OCI-LY7 (cell line): ENCODE measurements around the gene C6orf118. TPM values are rescaled to one million over a fixed set of nuclear protein-coding genes. Genes with fewer than 3 reads are reported as not detected.

ENCODE experiments used
- BruUV-seq: library from RNA; stranded (reverse); fragments of 400-500 nt; replicated peaks from 2 replicates; lab custom pipeline; 2021; lab: Mats Ljungman, UMichigan
- CTCF ChIA-PET: fragments of 300-600 bp; sonication (Branson Sonifier 250); formaldehyde crosslinking; loops from one replicate; lab custom pipeline; 2022; ENCODE audit warnings: antibody characterized with exemption; ENCODE audit not compliant: unreplicated experiment; lab: Charles Lee
- POLR2A ChIA-PET: fragments of 300-600 bp; sonication (Branson Sonifier 250); formaldehyde crosslinking; loops from one replicate; lab custom pipeline; 2022; ENCODE audit warnings: antibody characterized with exemption; lab: Charles Lee
- DNase-seq: peaks from one replicate; pipeline ENCODE4 v3.0.0-alpha.2; 2015; ENCODE audit warnings: low spot score
- H2AFZ ChIP-seq: fragments of 200-600 bp; sonication (generic), shearing (Covaris generic); 2 replicates; pipeline ENCODE4 v1.6.1; 2014; ENCODE audit warnings: mild to moderate bottlenecking, antibody characterized with exemption, low read length, moderate library complexity
- H3K27ac ChIP-seq: fragments of 200-600 bp; sonication (generic); 2 replicates; pipeline ENCODE4 v1.5.1; 2014; ENCODE audit warnings: mixed run types, low read depth, mild to moderate bottlenecking, moderate library complexity, low read length, inconsistent platforms; ENCODE audit not compliant: poor library complexity, severe bottlenecking
- H3K36me3 ChIP-seq: fragments of 200-600 bp; sonication (generic); 2 replicates; pipeline ENCODE4 v1.6.1; 2014; ENCODE audit warnings: mild to moderate bottlenecking, antibody characterized with exemption, low read length, moderate library complexity, mixed read lengths; ENCODE audit not compliant: insufficient read depth
- H3K4me1 ChIP-seq: fragments of 200-600 bp; sonication (generic); 2 replicates; pipeline ENCODE4 v1.5.1; 2014; ENCODE audit warnings: mild to moderate bottlenecking, low read length; ENCODE audit not compliant: insufficient read depth, poor library complexity, severe bottlenecking
- H3K4me2 ChIP-seq: fragments of 200-600 bp; sonication (generic); 2 replicates; pipeline ENCODE4 v1.6.1; 2014; ENCODE audit warnings: mild to moderate bottlenecking, low read length
- H3K4me3 ChIP-seq: fragments of 200-600 bp; sonication (generic); 2 replicates; pipeline ENCODE4 v1.5.1; 2014; ENCODE audit warnings: mild to moderate bottlenecking, low read depth, low read length; ENCODE audit not compliant: poor library complexity, severe bottlenecking
- H3K79me2 ChIP-seq: fragments of 200-600 bp; sonication (generic); 2 replicates; pipeline ENCODE4 v1.6.1; 2016; ENCODE audit warnings: low read depth, mild to moderate bottlenecking, low read length, moderate library complexity, mixed read lengths; ENCODE audit not compliant: insufficient read depth
- H3K9me2 ChIP-seq: fragments of 200-600 bp; sonication (generic); 2 replicates; pipeline ENCODE4 v1.6.1; 2016; ENCODE audit warnings: mild to moderate bottlenecking, low read length, mixed read lengths; ENCODE audit not compliant: insufficient read depth
- H3K9me3 ChIP-seq: fragments of 200-600 bp; sonication (generic); 2 replicates; pipeline ENCODE4 v1.6.1; 2014; ENCODE audit warnings: mild to moderate bottlenecking, mixed run types, low read length, mixed read lengths
- H4K20me1 ChIP-seq: fragments of 200-600 bp; sonication (generic); 2 replicates; pipeline ENCODE4 v1.6.1; 2014; ENCODE audit warnings: mild to moderate bottlenecking, antibody characterized with exemption, low read length, moderate library complexity, mixed read lengths; ENCODE audit not compliant: insufficient read depth
- EZH2phosphoT487 ChIP-seq: fragments of 200-600 bp; sonication (generic); IDR thresholded peaks from 2 replicates; pipeline ENCODE4 v1.6.1; 2018; ENCODE audit warnings: low read depth, borderline replicate concordance, mild to moderate bottlenecking, mixed run types, antibody characterized with exemption, low read length, moderate library complexity, mixed read lengths
- intact Hi-C: fragments of 100-400 bp; cut with micrococcal nuclease; formaldehyde crosslinking; loops from one replicate; pipeline ENCODE4 v1.10.0; 2022; ENCODE audit not compliant: unreplicated experiment
- total RNA-seq, 2 experiments: library from RNA; depleted of rRNA in 1 of 2; stranded (reverse); fragments of >200 nt in 1 of 2; shearing (Covaris generic) in 1 of 2; gene quantifications; 2 replicates each; pipeline ENCODE4 v1.2.3, GENCODE V29; 2014 to 2022
- TF ChIP-seq, protein P1 (sequence below): fragments of 200-600 bp; sonication (generic); conservative IDR thresholded peaks from 2 replicates; pipeline ENCODE4 v1.5.1; 2014; ENCODE audit warnings: mild to moderate bottlenecking, antibody characterized with exemption, low read length, moderate library complexity, mixed read lengths

Gene C6orf118
- total RNA-seq, 2 experiments from 2014 or later = not detected

GRCh38 chr6:165300422-165300936 lies 8.9 kb downstream of the C6orf118 start:
- H3K79me2 ChIP-seq = no peaks in the 10 kb centered on the region
- no peaks in the 10 kb centered on the region for H3K9me3 ChIP-seq
- BruUV-seq = no TSS peak
- no peaks in the 10 kb centered on the region for H3K36me3 ChIP-seq
- no peak for DNase-seq
- TF ChIP-seq, protein P1, sequence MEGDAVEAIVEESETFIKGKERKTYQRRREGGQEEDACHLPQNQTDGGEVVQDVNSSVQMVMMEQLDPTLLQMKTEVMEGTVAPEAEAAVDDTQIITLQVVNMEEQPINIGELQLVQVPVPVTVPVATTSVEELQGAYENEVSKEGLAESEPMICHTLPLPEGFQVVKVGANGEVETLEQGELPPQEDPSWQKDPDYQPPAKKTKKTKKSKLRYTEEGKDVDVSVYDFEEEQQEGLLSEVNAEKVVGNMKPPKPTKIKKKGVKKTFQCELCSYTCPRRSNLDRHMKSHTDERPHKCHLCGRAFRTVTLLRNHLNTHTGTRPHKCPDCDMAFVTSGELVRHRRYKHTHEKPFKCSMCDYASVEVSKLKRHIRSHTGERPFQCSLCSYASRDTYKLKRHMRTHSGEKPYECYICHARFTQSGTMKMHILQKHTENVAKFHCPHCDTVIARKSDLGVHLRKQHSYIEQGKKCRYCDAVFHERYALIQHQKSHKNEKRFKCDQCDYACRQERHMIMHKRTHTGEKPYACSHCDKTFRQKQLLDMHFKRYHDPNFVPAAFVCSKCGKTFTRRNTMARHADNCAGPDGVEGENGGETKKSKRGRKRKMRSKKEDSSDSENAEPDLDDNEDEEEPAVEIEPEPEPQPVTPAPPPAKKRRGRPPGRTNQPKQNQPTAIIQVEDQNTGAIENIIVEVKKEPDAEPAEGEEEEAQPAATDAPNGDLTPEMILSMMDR = no peak
- no peak for TF ChIP-seq EZH2phosphoT487
- H3K4me2 ChIP-seq = no peak overlapping the region
- ChIA-PET CTCF (no interaction called here), POLR2A (no interaction called here)
- no peak overlapping the region for H3K4me3 ChIP-seq
- intact Hi-C loops = no loop called here
- no peaks in the 10 kb centered on the region for H3K4me1 ChIP-seq
- no peaks in the 10 kb centered on the region for H3K9me2 ChIP-seq
- no peaks in the 10 kb centered on the region for H4K20me1 ChIP-seq
- H2AFZ ChIP-seq = no peak overlapping the region
- H3K27ac ChIP-seq = no peak overlapping the region

GRCh38 chr6:165298875-165299274 lies 10.5 kb downstream of the C6orf118 start:
- POLR2A ChIA-PET = no interaction called here
- Histone ChIP-seq H3K36me3 (no peaks in the 10 kb centered on the region), H3K9me2 (no peaks in the 10 kb centered on the region), H2AFZ (no peak overlapping the region), H3K9me3 (no peaks in the 10 kb centered on the region), H3K27ac (no peak overlapping the region), H3K4me1 (no peaks in the 10 kb centered on the region), H3K4me2 (no peak overlapping the region), H3K79me2 (no peaks in the 10 kb centered on the region), H4K20me1 (no peaks in the 10 kb centered on the region), H3K4me3 (no peak overlapping the region)
- intact Hi-C loops = no loop called here
- no TSS peak for BruUV-seq
- CTCF ChIA-PET = no interaction called here
- DNase-seq = no peak
- TF ChIP-seq, protein P1 = no peak
- no peak for TF ChIP-seq EZH2phosphoT487

DNA sequence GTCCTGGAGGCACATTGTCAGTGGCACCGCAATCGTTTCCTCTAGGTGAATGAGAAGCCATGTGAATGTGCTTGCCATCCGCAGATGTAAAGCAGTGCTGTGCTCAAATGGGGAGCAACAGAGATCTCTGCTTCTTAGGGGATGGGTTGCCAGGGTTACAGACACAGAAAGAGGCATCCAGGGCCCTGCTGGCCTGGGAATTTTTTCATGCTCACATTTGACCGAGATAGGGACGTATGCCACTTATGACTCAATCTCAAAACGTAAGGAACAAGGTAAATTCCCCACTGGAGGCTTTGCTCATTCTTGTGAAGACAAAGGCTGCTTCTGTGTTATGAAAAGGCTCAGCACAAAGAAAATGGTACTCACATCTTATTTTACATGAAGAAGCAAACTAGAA lies 11.0 kb downstream of the C6orf118 start:
- Histone ChIP-seq H2AFZ (no peak overlapping the region), H3K9me2 (no peaks in the 10 kb centered on the region), H3K79me2 (no peaks in the 10 kb centered on the region), H4K20me1 (no peaks in the 10 kb centered on the region), H3K4me1 (no peaks in the 10 kb centered on the region), H3K27ac (no peak overlapping the region), H3K36me3 (no peaks in the 10 kb centered on the region), H3K4me3 (no peak overlapping the region), H3K9me3 (no peaks in the 10 kb centered on the region), H3K4me2 (no peak overlapping the region)
- no TSS peak for BruUV-seq
- intact Hi-C loops = no loop called here
- DNase-seq = no peak
- POLR2A ChIA-PET = no interaction called here
- CTCF ChIA-PET = no interaction called here
- no peak for TF ChIP-seq EZH2phosphoT487
- TF ChIP-seq, protein P1 = no peak
